ENCODE results near the gene SLC6A6. TPM values are rescaled to one million over a fixed set of nuclear protein-coding genes. Genes with fewer than 3 reads are reported as not detected.

Gene SLC6A6
- polyA plus RNA-seq, 6 donors from 2014 or later, result 4.7 to 9.1 (median 6.2) TPM

GRCh38 chr3:14507305-14507741 lies 104.9 kb downstream of the SLC6A6 start:
- ATAC-seq (ENCODE audit: low read depth in 2 of 2) (no peak), DNase-seq (no peak)
- peaks cover 0 to 12% (median 8%) of the 10 kb centered on the region in 7 donors for H3K9me3 Mint-ChIP-seq
- H3K4me3 Mint-ChIP-seq, result no peak overlapping the region
- no peak overlapping the region for H3K27ac Mint-ChIP-seq
- peaks cover 3 to 10% (median 5%) of the 10 kb centered on the region in 3 donors for H3K4me1 Mint-ChIP-seq
- H3K36me3 Mint-ChIP-seq, result no peaks in the 10 kb centered on the region
- H3K27me3 Mint-ChIP-seq, result peaks cover 0 to 38% (median 8%) of the 10 kb centered on the region in 3 donors

- no peak overlapping the region for H3K27ac Mint-ChIP-seq
- H3K27me3 Mint-ChIP-seq, result peaks cover 0 to 38% (median 8%) of the 10 kb centered on the region in 3 donors
- H3K36me3 Mint-ChIP-seq, result no peaks in the 10 kb centered on the region
- DNase-seq (no peak), ATAC-seq (ENCODE audit: low read depth in 2 of 2) (no peak)
- peak overlapping the region in 1 of 8 donors; percentile 66 for H3K4me3 Mint-ChIP-seq
- H3K9me3 Mint-ChIP-seq, result peaks cover 0 to 5% (median 3%) of the 10 kb centered on the region in 7 donors
- H3K4me1 Mint-ChIP-seq, result peaks cover 3 to 10% (median 5%) of the 10 kb centered on the region in 3 donors
Measured at GRCh38 chr3:14507757-14508504, 105.5 kb downstream of the SLC6A6 start.

GRCh38 chr3:14508505-14508819 lies 106.1 kb downstream of the SLC6A6 start:
- H3K27me3 Mint-ChIP-seq, result peaks cover 0 to 38% (median 8%) of the 10 kb centered on the region in 3 donors
- H3K4me3 Mint-ChIP-seq, result peak overlapping the region in 1 of 8 donors; percentile 66
- peaks cover 0 to under 1% (median 0%) of the 10 kb centered on the region in 7 donors for H3K9me3 Mint-ChIP-seq
- DNase-seq (no peak), ATAC-seq (ENCODE audit: low read depth in 2 of 2) (no peak)
- H3K4me1 Mint-ChIP-seq, result peaks cover 3 to 10% (median 5%) of the 10 kb centered on the region in 3 donors
- no peak overlapping the region for H3K27ac Mint-ChIP-seq
- H3K36me3 Mint-ChIP-seq, result no peaks in the 10 kb centered on the region

- no peaks in the 10 kb centered on the region for H3K9me3 Mint-ChIP-seq
- peak overlapping the region in 1 of 8 donors; percentile 11 for H3K4me3 Mint-ChIP-seq
- H3K36me3 Mint-ChIP-seq, result no peaks in the 10 kb centered on the region
- peak overlapping the region in 2 of 6 donors; percentile 19 to 60 for H3K27ac Mint-ChIP-seq
- ATAC-seq (ENCODE audit: low read depth in 2 of 2) (peak in 1 of 2 donors; percentile 46), DNase-seq (peak; percentile 30)
- peaks cover 3 to 10% (median 5%) of the 10 kb centered on the region in 3 donors for H3K4me1 Mint-ChIP-seq
- peaks cover 0 to 38% (median 8%) of the 10 kb centered on the region in 3 donors for H3K27me3 Mint-ChIP-seq
Measured at GRCh38 chr3:14508966-14509795, 106.8 kb downstream of the SLC6A6 start.

- DNase-seq (no peak), ATAC-seq (ENCODE audit: low read depth in 2 of 2) (no peak)
- peak overlapping the region in 1 of 8 donors; percentile 9 for H3K4me3 Mint-ChIP-seq
- no peak overlapping the region for H3K27ac Mint-ChIP-seq
- peaks cover 0 to 34% (median 8%) of the 10 kb centered on the region in 3 donors for H3K27me3 Mint-ChIP-seq
- H3K4me1 Mint-ChIP-seq, result peaks cover 3 to 10% (median 5%) of the 10 kb centered on the region in 3 donors
- no peaks in the 10 kb centered on the region for H3K9me3 Mint-ChIP-seq
- H3K36me3 Mint-ChIP-seq, result no peaks in the 10 kb centered on the region
Measured at GRCh38 chr3:14509796-14510100, 107.3 kb downstream of the SLC6A6 start.

- Mint-ChIP-seq H3K27ac (no peak overlapping the region), H3K27me3 (peaks cover 0 to 25% (median 8%) of the 10 kb centered on the region in 3 donors), H3K36me3 (no peaks in the 10 kb centered on the region), H3K4me3 (no peak overlapping the region), H3K4me1 (peaks cover 3 to 10% (median 5%) of the 10 kb centered on the region in 3 donors), H3K9me3 (no peaks in the 10 kb centered on the region)
- DNase-seq (no peak), ATAC-seq (ENCODE audit: low read depth in 2 of 2) (no peak)
Measured at GRCh38 chr3:14510838-14511622, 108.6 kb downstream of the SLC6A6 start.

- Mint-ChIP-seq H3K27me3 (peaks cover 0 to 18% (median 10%) of the 10 kb centered on the region in 3 donors), H3K27ac (peak overlapping the region in 1 of 6 donors; percentile 39), H3K4me1 (peaks cover 3 to 10% (median 5%) of the 10 kb centered on the region in 3 donors), H3K4me3 (no peak overlapping the region), H3K9me3 (peaks cover 0 to under 1% (median 0%) of the 10 kb centered on the region in 7 donors), H3K36me3 (no peaks in the 10 kb centered on the region)
- no peak for DNase-seq
- no peak for ATAC-seq (ENCODE audit: low read depth in 2 of 2)
Measured at GRCh38 chr3:14511623-14512280, 109.3 kb downstream of the SLC6A6 start.

GRCh38 chr3:14512281-14512941 lies 110.0 kb downstream of the SLC6A6 start:
- Mint-ChIP-seq H3K4me1 (peaks cover 3 to 10% (median 5%) of the 10 kb centered on the region in 3 donors), H3K27me3 (peaks cover 0 to 18% (median 15%) of the 10 kb centered on the region in 3 donors), H3K36me3 (no peaks in the 10 kb centered on the region), H3K4me3 (no peak overlapping the region), H3K27ac (no peak overlapping the region), H3K9me3 (peaks cover 0 to 4% (median 0%) of the 10 kb centered on the region in 7 donors)
- ATAC-seq (ENCODE audit: low read depth in 2 of 2) (no peak), DNase-seq (no peak)

- Mint-ChIP-seq H3K27ac (no peak overlapping the region), H3K36me3 (no peaks in the 10 kb centered on the region), H3K27me3 (peaks cover 0 to 17% (median 13%) of the 10 kb centered on the region in 3 donors), H3K9me3 (peaks cover 0 to 4% (median 0%) of the 10 kb centered on the region in 7 donors), H3K4me1 (peaks cover 3 to 10% (median 5%) of the 10 kb centered on the region in 3 donors), H3K4me3 (no peak overlapping the region)
- DNase-seq (no peak), ATAC-seq (ENCODE audit: low read depth in 2 of 2) (no peak)
Measured at GRCh38 chr3:14512942-14513327, 110.5 kb downstream of the SLC6A6 start.

GRCh38 chr3:14513566-14514322 lies 111.3 kb downstream of the SLC6A6 start:
- no peak for ATAC-seq (ENCODE audit: low read depth in 2 of 2)
- no peaks in the 10 kb centered on the region for H3K36me3 Mint-ChIP-seq
- no peak for DNase-seq

GRCh38 chr3:14514323-14514720 lies 111.9 kb downstream of the SLC6A6 start:
- no peak overlapping the region for H3K27ac Mint-ChIP-seq
- no peaks in the 10 kb centered on the region for H3K36me3 Mint-ChIP-seq
- H3K4me3 Mint-ChIP-seq, result no peak overlapping the region
- DNase-seq (no peak), ATAC-seq (ENCODE audit: low read depth in 2 of 2) (no peak)
- peaks cover 0 to under 1% (median 0%) of the 10 kb centered on the region in 3 donors for H3K4me1 Mint-ChIP-seq
- H3K9me3 Mint-ChIP-seq, result peaks cover 0 to 4% (median 0%) of the 10 kb centered on the region in 7 donors
- peaks cover 0 to 13% (median 7%) of the 10 kb centered on the region in 3 donors for H3K27me3 Mint-ChIP-seq

More at GRCh38 chr3:14513566-14514322, 111.3 kb downstream of the SLC6A6 start:
- H3K4me3 Mint-ChIP-seq, result no peak overlapping the region
- H3K27ac Mint-ChIP-seq, result no peak overlapping the region
- H3K27me3 Mint-ChIP-seq, result peaks cover 0 to 15% (median 7%) of the 10 kb centered on the region in 3 donors
- peaks cover 0 to 4% (median 0%) of the 10 kb centered on the region in 7 donors for H3K9me3 Mint-ChIP-seq
- H3K4me1 Mint-ChIP-seq, result peaks cover 0 to 5% (median 0%) of the 10 kb centered on the region in 3 donors

Measured in naive B cell (primary cell).